ENCODE measurements around the gene LST1.

DNA sequence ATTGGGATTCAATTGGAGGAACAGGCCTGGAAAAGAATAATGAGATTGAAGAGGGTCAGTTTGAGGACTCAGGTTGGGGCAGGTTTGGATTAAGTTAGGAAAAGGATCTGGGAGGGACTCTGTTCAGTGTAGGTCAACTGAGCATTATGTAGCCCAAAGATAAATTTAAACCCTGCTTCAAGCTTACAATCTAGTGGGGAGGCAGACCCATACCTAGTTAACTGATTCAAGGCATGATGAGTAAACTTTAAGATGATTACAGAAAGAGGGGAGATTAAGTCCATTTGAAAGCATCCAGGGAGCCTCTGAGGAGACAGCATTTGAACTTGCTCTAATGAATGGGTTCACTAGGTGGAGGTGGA is 25.4 kb upstream of the LST1 start:
- TF ChIP-seq, protein P1, sequence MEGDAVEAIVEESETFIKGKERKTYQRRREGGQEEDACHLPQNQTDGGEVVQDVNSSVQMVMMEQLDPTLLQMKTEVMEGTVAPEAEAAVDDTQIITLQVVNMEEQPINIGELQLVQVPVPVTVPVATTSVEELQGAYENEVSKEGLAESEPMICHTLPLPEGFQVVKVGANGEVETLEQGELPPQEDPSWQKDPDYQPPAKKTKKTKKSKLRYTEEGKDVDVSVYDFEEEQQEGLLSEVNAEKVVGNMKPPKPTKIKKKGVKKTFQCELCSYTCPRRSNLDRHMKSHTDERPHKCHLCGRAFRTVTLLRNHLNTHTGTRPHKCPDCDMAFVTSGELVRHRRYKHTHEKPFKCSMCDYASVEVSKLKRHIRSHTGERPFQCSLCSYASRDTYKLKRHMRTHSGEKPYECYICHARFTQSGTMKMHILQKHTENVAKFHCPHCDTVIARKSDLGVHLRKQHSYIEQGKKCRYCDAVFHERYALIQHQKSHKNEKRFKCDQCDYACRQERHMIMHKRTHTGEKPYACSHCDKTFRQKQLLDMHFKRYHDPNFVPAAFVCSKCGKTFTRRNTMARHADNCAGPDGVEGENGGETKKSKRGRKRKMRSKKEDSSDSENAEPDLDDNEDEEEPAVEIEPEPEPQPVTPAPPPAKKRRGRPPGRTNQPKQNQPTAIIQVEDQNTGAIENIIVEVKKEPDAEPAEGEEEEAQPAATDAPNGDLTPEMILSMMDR (IDR thresholded peaks at IDR 0.05): no peak
- TF ChIP-seq POLR2A (IDR thresholded peaks at IDR 0.05): no peak
